Spinal cord (tissue), 10 donors: Measurements from ENCODE around the gene PPP2R1B. TPM values are rescaled to one million over a fixed set of nuclear protein-coding genes. Genes with fewer than 3 reads are reported as not detected.

Experiments
- DNase-seq, 6 donors: peaks; one replicate each; pipeline versions ENCODE4 v3.0.0 to v3.0.0-alpha.2; 2013 to 2015; ENCODE audit warnings: low spot score in 6 of 6, low read depth in 4 of 6
- H3K27ac ChIP-seq: one replicate; pipeline ENCODE4 v1.5.1; 2013; ENCODE audit warnings: low read depth, low read length, control low read depth
- H3K27me3 ChIP-seq: one replicate; pipeline ENCODE4 v1.6.1; 2013; ENCODE audit warnings: low read length; ENCODE audit not compliant: control insufficient read depth, insufficient read depth
- H3K36me3 ChIP-seq: one replicate; pipeline ENCODE4 v1.6.1; 2013; ENCODE audit warnings: low read length; ENCODE audit not compliant: control insufficient read depth, insufficient read depth
- H3K4me1 ChIP-seq: one replicate; pipeline ENCODE4 v1.6.1; 2013; ENCODE audit warnings: low read length; ENCODE audit not compliant: control insufficient read depth, insufficient read depth
- H3K4me3 ChIP-seq: one replicate; pipeline ENCODE4 v1.5.1; 2013; ENCODE audit warnings: low read depth, low read length, control low read depth
- H3K9me3 ChIP-seq: one replicate; pipeline ENCODE4 v1.6.1; 2013; ENCODE audit warnings: low read length; ENCODE audit not compliant: control insufficient read depth, insufficient read depth
- WGBS: methylation state at CpG from one replicate; pipeline ENCODE4 v1.1.5; 2013; ENCODE audit warnings: missing lambda C conversion rate; ENCODE audit not compliant: insufficient coverage; 5-methylcytosine and 5-hydroxymethylcytosine counted together
- long read RNA-seq, 4 donors: transcript quantifications; one replicate each; lab custom pipeline, GENCODE V29; 2026
- polyA plus RNA-seq, 2 donors: library from polyadenylated mRNA; unstranded; fragments of 120-200 nt; gene quantifications; one replicate each; pipeline ENCODE4 v1.2.1, GENCODE V29; 2013; ENCODE audit not compliant: insufficient read length in 2 of 2
- total RNA-seq, 2 donors: library from RNA; depleted of rRNA in 1 of 2; stranded (reverse); fragments of 120-200 nt in 1 of 2; fragments of >200 nt in 1 of 2; gene quantifications; one replicate each; pipeline versions ENCODE4 v1.2.3 to v1.2.4, GENCODE V29; 2013 to 2014
- donor health status: healthy.

The PPP2R1B gene
- total RNA-seq (10 to 100 TPM; 27.2 to 45.1 TPM), polyA plus RNA-seq (10 to 100 TPM; 17.4 to 19.0 TPM)
- long read RNA-seq, donor 1, full-length matches to known transcripts = 2 of 2 reads
- long read RNA-seq, donor 1, partial matches to known transcripts = 0 of 2 reads
- long read RNA-seq, donor 1, other reads (novel, unspliced or antisense) = 0 of 2 reads
- long read RNA-seq, donor 2, full-length matches to known transcripts = 2 of 2 reads
- long read RNA-seq, donor 2, partial matches to known transcripts = 0 of 2 reads
- long read RNA-seq, donor 2, other reads (novel, unspliced or antisense) = 0 of 2 reads
- long read RNA-seq, donor 3, full-length matches to known transcripts = 2 of 27 reads
- long read RNA-seq, donor 3, partial matches to known transcripts = 25 of 27 reads
- long read RNA-seq, donor 3, other reads (novel, unspliced or antisense) = 0 of 27 reads
- long read RNA-seq, donor 4, full-length matches to known transcripts = 3 of 3 reads
- long read RNA-seq, donor 4, partial matches to known transcripts = 0 of 3 reads
- long read RNA-seq, donor 4, other reads (novel, unspliced or antisense) = 0 of 3 reads

DNA sequence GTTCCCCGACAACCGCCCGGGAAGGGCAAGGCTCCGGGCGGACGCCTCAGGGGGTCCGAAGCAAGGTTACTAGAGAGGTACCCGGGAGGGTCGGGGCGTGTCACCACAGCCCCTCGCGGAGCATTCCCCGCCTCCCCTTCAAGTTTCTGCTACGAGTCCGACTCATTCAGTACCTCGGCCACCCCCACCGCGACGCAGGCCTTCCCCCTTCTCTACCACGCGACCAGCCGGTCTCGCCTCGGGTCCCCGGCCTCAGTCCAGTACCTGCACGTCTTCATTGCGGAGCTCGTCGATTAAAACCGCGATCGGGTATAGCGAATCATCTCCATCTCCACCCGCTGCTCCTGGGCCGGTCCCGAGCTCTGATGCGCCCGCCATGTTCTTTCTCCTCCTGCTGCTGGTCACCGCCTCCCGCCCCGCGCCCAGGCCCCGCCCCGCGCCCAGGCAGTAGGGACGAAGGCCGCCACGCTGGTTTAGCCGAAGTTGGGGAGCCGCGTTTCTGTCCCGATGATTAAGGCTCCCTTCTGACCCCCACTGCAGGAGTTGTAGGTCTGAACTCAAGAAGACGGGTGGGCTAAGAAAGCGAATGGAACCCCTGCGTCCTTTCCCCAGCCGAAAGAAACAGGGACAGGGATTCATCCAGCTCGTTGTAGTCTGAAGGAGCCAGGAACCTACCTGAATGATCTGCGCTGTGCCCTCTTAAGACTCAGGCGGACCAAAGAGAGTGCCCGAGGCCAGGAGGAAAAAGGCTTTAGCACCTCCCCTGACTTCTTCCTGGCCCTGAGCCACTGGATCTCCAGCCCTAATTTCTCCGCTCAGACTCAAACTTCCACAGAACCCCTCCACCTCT lies at the start of gene PPP2R1B:
TSS of gene PPP2R1B (minus strand) at position 406 of the 850 bp plus-strand sequence. CDS start at position 378, 28 bp downstream.
- H3K27me3 ChIP-seq = no peaks in the 10 kb centered on the region
- H3K4me1 ChIP-seq = peaks cover 6% of the 10 kb centered on the region
- H3K27ac ChIP-seq = peak within 1 kb of the TSS; percentile 94
- H3K4me3 ChIP-seq = peak within 1 kb of the TSS; percentile 79
- DNase-seq = peak; percentile 62 to 89 (median 75)
- peaks cover 8% of the 10 kb centered on the region for H3K36me3 ChIP-seq
- H3K9me3 ChIP-seq = no peaks in the 10 kb centered on the region
- under 1% methylated on average over 61 of the region's 61 CpGs for WGBS

DNA sequence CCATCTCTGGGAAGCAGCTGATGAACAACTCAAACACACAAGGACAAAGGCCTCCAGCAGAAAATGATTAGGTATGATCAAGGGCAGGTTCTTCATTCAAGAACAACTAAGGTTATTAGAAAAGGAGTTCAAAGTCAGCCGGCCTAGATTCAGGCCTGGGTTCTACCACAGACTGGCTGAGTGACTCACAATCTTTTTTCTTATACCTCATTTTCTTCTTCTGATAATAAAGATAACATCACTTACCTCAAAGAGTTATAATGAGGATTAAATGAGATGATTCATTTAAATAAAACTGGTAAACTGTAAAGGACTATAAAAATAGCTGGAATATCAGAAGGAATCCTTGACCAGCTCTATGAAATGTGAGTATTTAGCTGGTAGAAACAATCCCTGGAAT lies 49.3 kb upstream of the PPP2R1B start:
- no CpG with 5 or more reads among the region's 1 CpG for WGBS
- DNase-seq = no peak

DNA sequence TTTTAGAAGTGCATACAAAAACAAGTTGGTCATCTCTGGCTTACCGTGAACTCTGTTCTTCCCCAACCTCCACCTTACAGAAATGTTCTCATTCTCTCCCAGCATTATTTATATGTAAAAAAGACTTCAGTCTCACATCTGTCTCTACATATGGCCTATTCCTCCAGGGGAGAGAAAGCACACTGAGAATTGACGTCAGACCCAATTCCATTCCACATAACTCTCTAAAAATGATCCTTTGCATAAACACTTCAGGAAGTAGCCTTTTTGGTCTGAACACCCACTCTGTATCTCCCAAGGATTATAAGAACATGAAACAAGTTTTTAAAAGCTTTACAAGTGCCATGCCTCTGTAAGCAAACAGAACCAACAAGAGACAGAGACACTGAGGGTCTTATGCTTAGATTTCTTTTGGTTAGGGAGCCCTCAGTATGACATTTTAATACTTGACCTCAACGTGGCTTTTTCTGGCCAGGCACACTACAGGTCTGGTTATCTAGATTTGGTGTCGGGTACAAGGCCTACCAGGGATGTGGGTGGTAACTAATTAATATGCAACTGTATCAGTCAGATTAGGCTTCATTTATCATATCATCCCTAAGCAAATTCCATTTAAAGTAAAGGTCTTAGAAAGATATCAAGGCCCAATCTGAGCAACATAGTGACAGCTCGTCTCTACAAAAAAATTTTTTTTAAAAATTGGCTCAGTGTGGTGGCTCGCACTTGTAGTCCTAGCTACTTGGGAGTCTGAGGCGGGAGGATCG lies 48.5 kb upstream of the PPP2R1B start:
- WGBS = 79% methylated on average over 4 of the region's 8 CpGs

More for the DNA sequence above, 49.3 kb upstream of the PPP2R1B start:
- Histone ChIP-seq H3K36me3 (peaks cover 9% of the 10 kb centered on the region), H3K27me3 (no peaks in the 10 kb centered on the region), H3K27ac (peak overlapping the region; percentile 72), H3K4me1 (no peaks in the 10 kb centered on the region), H3K4me3 (no peak overlapping the region), H3K9me3 (no peaks in the 10 kb centered on the region)

DNA sequence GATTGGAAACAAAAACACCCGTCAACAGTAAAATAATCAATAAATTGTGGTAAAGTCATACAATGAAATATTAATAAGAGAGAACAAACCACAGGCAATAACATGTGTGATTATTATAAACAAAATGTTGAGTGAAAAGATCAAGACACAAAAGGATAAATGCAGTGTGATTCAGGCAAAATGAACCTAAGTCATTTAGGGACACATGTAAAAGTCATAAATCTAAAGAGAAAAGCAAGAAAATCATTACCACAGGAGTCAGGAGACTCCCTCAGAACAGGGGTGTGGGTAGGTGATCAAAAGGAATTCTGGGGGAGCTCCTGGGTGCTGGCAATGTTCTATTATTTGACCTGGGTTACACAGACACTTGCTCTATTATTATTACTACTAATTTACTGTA lies 47.9 kb upstream of the PPP2R1B start:
- peak overlapping the region; percentile 45 for H3K27ac ChIP-seq
- no peaks in the 10 kb centered on the region for H3K27me3 ChIP-seq
- WGBS = no CpG with 5 or more reads among the region's 1 CpG
- peaks cover 12% of the 10 kb centered on the region for H3K36me3 ChIP-seq
- H3K9me3 ChIP-seq = no peaks in the 10 kb centered on the region
- no peak overlapping the region for H3K4me3 ChIP-seq
- no peak for DNase-seq
- H3K4me1 ChIP-seq = no peaks in the 10 kb centered on the region

More for the DNA sequence above, 48.5 kb upstream of the PPP2R1B start:
- DNase-seq = peak in 3 of 6 donors; percentile 15 to 50 (median 38)
- H3K9me3 ChIP-seq = no peaks in the 10 kb centered on the region
- H3K4me3 ChIP-seq = no peak overlapping the region
- H3K36me3 ChIP-seq = peaks cover 9% of the 10 kb centered on the region
- no peaks in the 10 kb centered on the region for H3K4me1 ChIP-seq
- H3K27ac ChIP-seq = peak overlapping the region; percentile 72
- no peaks in the 10 kb centered on the region for H3K27me3 ChIP-seq

DNA sequence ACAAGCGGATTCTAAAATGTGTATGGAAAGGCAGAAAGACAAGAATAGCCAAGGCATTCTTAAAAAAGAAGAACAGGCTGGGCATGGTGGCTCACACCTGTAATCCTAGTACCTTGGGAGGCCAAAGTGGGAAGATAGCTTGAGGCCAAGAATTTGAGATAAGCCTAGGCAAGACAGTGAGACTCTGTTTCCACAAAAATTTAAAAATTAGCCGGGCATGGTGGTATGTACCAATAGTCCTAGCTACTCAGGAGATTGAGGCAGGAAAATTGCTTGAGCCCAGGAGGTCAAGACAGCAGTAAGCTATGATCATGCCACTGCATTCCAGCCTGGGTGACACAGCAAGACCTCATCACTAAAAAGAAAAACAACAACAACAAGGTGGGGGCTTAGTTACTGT lies 46.0 kb upstream of the PPP2R1B start:
- no peak for DNase-seq
- Histone ChIP-seq H3K9me3 (no peaks in the 10 kb centered on the region), H3K36me3 (peaks cover 25% of the 10 kb centered on the region), H3K4me1 (no peaks in the 10 kb centered on the region), H3K27me3 (no peaks in the 10 kb centered on the region), H3K4me3 (no peak overlapping the region), H3K27ac (no peak overlapping the region)
- 100% methylated on average over 2 of the region's 2 CpGs for WGBS

DNA sequence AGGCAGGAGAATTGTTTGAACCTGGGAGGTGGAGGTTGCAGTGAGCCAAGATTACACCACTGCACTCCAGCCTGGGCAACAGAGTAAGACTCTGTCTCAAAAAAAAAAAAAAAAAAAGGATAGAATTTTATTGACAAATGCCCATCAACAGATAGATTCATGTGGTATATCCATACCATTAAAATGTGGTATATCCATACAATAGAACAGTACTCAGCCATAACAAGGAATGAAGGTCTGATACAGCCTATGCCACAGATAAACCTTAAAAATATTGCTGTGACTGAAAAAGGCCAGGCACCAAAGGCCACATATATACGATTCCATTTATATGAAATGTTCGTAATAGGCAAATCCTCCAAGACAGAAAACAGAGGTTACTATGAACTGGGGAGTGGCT lies 45.3 kb upstream of the PPP2R1B start:
- H3K27ac ChIP-seq = no peak overlapping the region
- no peaks in the 10 kb centered on the region for H3K4me1 ChIP-seq
- DNase-seq = no peak
- H3K9me3 ChIP-seq = no peaks in the 10 kb centered on the region
- peaks cover 25% of the 10 kb centered on the region for H3K36me3 ChIP-seq
- WGBS = no CpG with 5 or more reads among the region's 2 CpGs
- no peaks in the 10 kb centered on the region for H3K27me3 ChIP-seq
- no peak overlapping the region for H3K4me3 ChIP-seq

DNA sequence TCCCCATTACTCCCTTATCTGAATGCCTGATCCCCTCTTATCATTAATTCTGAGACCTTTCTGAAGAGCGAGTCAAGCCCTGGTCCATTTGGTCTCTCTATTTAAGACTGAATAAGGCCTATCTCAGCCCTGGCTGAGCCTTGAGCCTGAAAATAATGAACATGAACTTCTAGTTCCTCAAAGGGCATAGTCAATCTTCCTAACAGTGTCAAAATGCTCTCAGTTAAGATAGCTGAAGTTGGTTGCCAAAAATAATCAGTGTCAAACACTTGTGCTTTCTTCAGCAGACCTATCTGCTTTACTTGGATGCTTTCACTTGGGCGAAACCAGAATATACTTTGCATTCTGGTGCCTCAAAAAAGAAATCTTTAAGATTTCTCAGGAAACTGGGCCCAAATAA lies 42.6 kb upstream of the PPP2R1B start:
- DNase-seq = no peak
- Histone ChIP-seq H3K4me3 (no peak overlapping the region), H3K27ac (no peak overlapping the region), H3K4me1 (no peaks in the 10 kb centered on the region), H3K9me3 (no peaks in the 10 kb centered on the region), H3K27me3 (no peaks in the 10 kb centered on the region), H3K36me3 (peaks cover 32% of the 10 kb centered on the region)
- WGBS = 100% methylated on average over 2 of the region's 2 CpGs

DNA sequence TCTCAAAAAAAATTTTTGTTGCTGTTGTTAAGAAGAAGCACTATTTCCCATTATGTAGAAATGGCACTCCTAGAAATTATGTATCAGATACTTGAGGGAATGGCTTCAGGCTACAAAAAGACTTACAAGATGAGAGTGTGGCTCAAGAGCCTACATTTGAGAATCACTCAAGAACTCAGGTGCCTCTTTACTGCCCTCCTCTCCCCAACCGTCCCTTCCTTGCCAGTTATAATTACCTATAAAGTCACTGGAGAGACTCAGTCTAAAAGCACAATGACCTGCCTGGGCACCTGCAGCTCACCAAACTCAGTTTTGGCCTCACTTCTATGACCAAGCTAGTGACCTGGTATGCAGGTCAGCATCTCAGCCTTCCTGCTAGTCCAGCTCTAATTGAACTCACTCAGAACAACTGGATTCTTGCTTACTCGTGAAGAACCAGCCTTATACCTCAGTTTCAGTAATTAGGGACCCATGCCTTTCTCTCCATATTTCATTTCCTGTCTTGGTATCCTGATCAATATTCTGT lies 41.9 kb upstream of the PPP2R1B start:
- Histone ChIP-seq H3K27ac (no peak overlapping the region), H3K4me1 (no peaks in the 10 kb centered on the region), H3K36me3 (peaks cover 34% of the 10 kb centered on the region), H3K27me3 (no peaks in the 10 kb centered on the region), H3K9me3 (no peaks in the 10 kb centered on the region), H3K4me3 (no peak overlapping the region)
- WGBS = 93% methylated on average over 2 of the region's 2 CpGs
- no peak for DNase-seq

DNA sequence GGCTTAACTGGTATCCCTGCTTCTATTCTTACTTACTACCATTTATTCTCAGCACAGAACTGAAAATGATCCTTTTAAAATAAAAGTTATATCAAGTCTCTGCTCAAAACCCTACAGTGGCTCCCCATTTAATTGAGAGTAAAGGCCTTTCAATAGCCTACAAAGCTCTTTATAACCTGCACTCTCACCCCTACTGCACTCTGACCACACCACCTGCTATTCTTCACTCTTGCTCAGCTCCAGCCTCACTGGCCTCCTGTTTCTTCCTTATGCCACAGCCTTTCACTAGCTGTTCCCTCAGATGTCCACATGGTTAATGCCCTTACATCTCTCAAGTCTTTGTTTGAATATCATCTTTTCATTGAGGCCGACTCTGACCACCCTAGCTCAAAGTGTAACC lies 40.9 kb upstream of the PPP2R1B start:
- H3K4me1 ChIP-seq = no peaks in the 10 kb centered on the region
- peaks cover 34% of the 10 kb centered on the region for H3K36me3 ChIP-seq
- H3K27ac ChIP-seq = no peak overlapping the region
- no peaks in the 10 kb centered on the region for H3K9me3 ChIP-seq
- WGBS = 83% methylated on average over 1 of the region's 1 CpG
- no peak overlapping the region for H3K4me3 ChIP-seq
- H3K27me3 ChIP-seq = no peaks in the 10 kb centered on the region
- DNase-seq = no peak
